Panc1 (cell line): Measurements from ENCODE around the gene WDR47. TPM values are rescaled to one million over a fixed set of nuclear protein-coding genes. Genes with fewer than 3 reads are reported as not detected.

Experiments used
- ATAC-seq: fragments of 200-7000 bp; cut with Tn5 transposase; 2 replicates; pipeline ENCODE4 v1.9.1; 2020; ENCODE audit warnings: mild to moderate bottlenecking, moderate library complexity
- BruUV-seq: library from RNA; stranded (reverse); fragments of 400-500 nt; replicated peaks from 2 replicates; lab custom pipeline; 2021; lab: Mats Ljungman, UMichigan
- CTCF ChIA-PET: fragments of 300-600 bp; sonication (Branson Sonifier 250); formaldehyde crosslinking; loops from one replicate; lab custom pipeline; 2022; ENCODE audit warnings: antibody characterized with exemption; lab: Charles Lee
- POLR2A ChIA-PET: fragments of 300-600 bp; sonication (Branson Sonifier 250); formaldehyde crosslinking; loops from one replicate; lab custom pipeline; 2022; ENCODE audit warnings: antibody characterized with exemption; lab: Charles Lee
- DNase-seq: peaks from one replicate; pipeline ENCODE4 v3.0.0-alpha.2; 2010; ENCODE audit warnings: low read depth, low spot score
- H3K27ac ChIP-seq: 2 replicates; pipeline ENCODE4 v1.5.1; 2011; ENCODE audit warnings: mild to moderate bottlenecking, low read length, inconsistent platforms
- H3K27me3 ChIP-seq: fragments of 200-500 bp; sonication (Bioruptor generic); 2 replicates; pipeline ENCODE4 v1.6.0; 2014; ENCODE audit warnings: low read length, inconsistent platforms; ENCODE audit not compliant: control insufficient read depth, insufficient read depth
- H3K36me3 ChIP-seq: fragments of 200-500 bp; sonication (Bioruptor generic); 2 replicates; pipeline ENCODE4 v1.5.1; 2014; ENCODE audit warnings: inconsistent platforms, mild to moderate bottlenecking, low read length, moderate library complexity; ENCODE audit not compliant: control insufficient read depth, insufficient read depth
- H3K4me1 ChIP-seq: 2 replicates; pipeline ENCODE4 v1.5.1; 2011; ENCODE audit warnings: inconsistent platforms, mild to moderate bottlenecking, low read length, moderate library complexity; ENCODE audit not compliant: control insufficient read depth, insufficient read depth
- H3K4me3 ChIP-seq, 2 experiments: 2 replicates each; pipeline ENCODE4 v1.5.1; 2011 to 2012; ENCODE audit warnings: low read depth in 2 of 2, low read length in 2 of 2, mild to moderate bottlenecking in 2 of 2, inconsistent platforms in 1 of 2, moderate library complexity in 1 of 2
- H3K9me3 ChIP-seq: fragments of 200-500 bp; sonication (Bioruptor generic); 2 replicates; pipeline ENCODE4 v1.5.1; 2014; ENCODE audit warnings: low read depth, mild to moderate bottlenecking, inconsistent platforms, low read length, moderate library complexity; ENCODE audit not compliant: control insufficient read depth, insufficient read depth
- CTCF ChIP-seq: fragments of 450-650 bp; IDR thresholded peaks from 2 replicates; pipeline ENCODE4 v1.5.1; 2017; ENCODE audit warnings: mild to moderate bottlenecking
- POLR2AphosphoS5 ChIP-seq: IDR thresholded peaks from 2 replicates; pipeline ENCODE4 v1.6.1; 2012; ENCODE audit warnings: mild to moderate bottlenecking, low read depth, low read length, moderate library complexity
- REST ChIP-seq, 2 experiments: IDR thresholded peaks; 2 replicates each; pipeline ENCODE4 v1.6.1; 2011 to 2012; ENCODE audit warnings: low read depth in 2 of 2, control low read depth in 1 of 2, low read length in 1 of 2, mild to moderate bottlenecking in 1 of 2, moderate library complexity in 1 of 2; ENCODE audit not compliant: insufficient read depth in 1 of 2
- SIN3A ChIP-seq: IDR thresholded peaks from 2 replicates; pipeline ENCODE4 v1.6.1; 2012; ENCODE audit warnings: low read depth, mild to moderate bottlenecking, low read length, moderate library complexity, borderline replicate concordance; ENCODE audit not compliant: insufficient read depth
- TCF7L2 ChIP-seq: IDR thresholded peaks from 2 replicates; pipeline ENCODE4 v1.6.1; 2011; ENCODE audit warnings: mild to moderate bottlenecking, low read depth, low read length, inconsistent platforms
- in situ Hi-C: cut with HindIII; loops from 2 replicates; pipeline ENCODE4 v1.10.0; 2016; ENCODE audit warnings: low sequenced_read_pairs, low pct_unique_long_range_greater_than_20kb
- intact Hi-C: fragments of 100-400 bp; cut with micrococcal nuclease; formaldehyde crosslinking; loops from one replicate; pipeline ENCODE4 v1.10.0; 2022; ENCODE audit not compliant: unreplicated experiment
- total RNA-seq: library from RNA; stranded (reverse); gene quantifications from one replicate; pipeline ENCODE4 v1.2.1, GENCODE V29; 2021; ENCODE audit not compliant: unreplicated experiment

The WDR47 gene
- total RNA-seq, 1 experiment from 2014 or later: 9.6 TPM

- no peak for TF ChIP-seq REST (IDR thresholded peaks at IDR 0.05; ENCODE audit: insufficient read depth in 1 of 2, low read depth in 2 of 2, low read length in 1 of 2)
- no peak for TF ChIP-seq SIN3A
- TF ChIP-seq CTCF: no peak
- no peak for TF ChIP-seq POLR2AphosphoS5
- no peak for TF ChIP-seq TCF7L2
- no peak for ATAC-seq
- ChIA-PET CTCF (no interaction called here), POLR2A (interaction anchor here (0.6 kb wide), 1 partner anchor 139 kb away, joined by 5 read pairs; no protein-coding TSS in a partner anchor)
- Histone ChIP-seq H3K27me3 (no peaks in the 10 kb centered on the region), H3K4me1 (no peaks in the 10 kb centered on the region), H3K9me3 (no peaks in the 10 kb centered on the region), H3K27ac (no peak overlapping the region), H3K4me3 (no peak overlapping the region), H3K36me3 (no peaks in the 10 kb centered on the region)
- intact Hi-C loops: no loop called here
- in situ Hi-C loops: no loop called here
- DNase-seq: no peak
- BruUV-seq: no TSS peak
Measured at GRCh38 chr1:109048335-109048734, 6.4 kb upstream of the WDR47 start.

- Histone ChIP-seq H3K4me3 (no peak overlapping the region), H3K27me3 (no peaks in the 10 kb centered on the region), H3K27ac (no peak overlapping the region), H3K36me3 (no peaks in the 10 kb centered on the region), H3K4me1 (no peaks in the 10 kb centered on the region), H3K9me3 (no peaks in the 10 kb centered on the region)
- ChIA-PET POLR2A (no interaction called here), CTCF (no interaction called here)
- intact Hi-C loops: no loop called here
- ATAC-seq (no peak), DNase-seq (no peak)
- BruUV-seq: no TSS peak
- in situ Hi-C loops: no loop called here
- TF ChIP-seq POLR2AphosphoS5: no peak
- TF ChIP-seq TCF7L2: no peak
- no peak for TF ChIP-seq REST (IDR thresholded peaks at IDR 0.05; ENCODE audit: insufficient read depth in 1 of 2, low read depth in 2 of 2, low read length in 1 of 2)
- TF ChIP-seq SIN3A: no peak
- no peak for TF ChIP-seq CTCF
Measured at GRCh38 chr1:109047339-109047738, 5.4 kb upstream of the WDR47 start.
